UCSD-AML1 (cell line): Measurements from ENCODE around the gene TTC7B.

Experiments used
- DNase-seq: peaks from one replicate; lab custom pipeline; 2025; ENCODE audit not compliant: unreplicated experiment; lab: John Stamatoyannopoulos, UW

TTC7B gene

GRCh38 chr14:90714811-90715210, 101.4 kb downstream of the TTC7B start:
- DNase-seq = no peak

GRCh38 chr14:90704738-90705392, 111.4 kb downstream of the TTC7B start:
- DNase-seq = no peak

GRCh38 chr14:90703841-90704737, 112.1 kb downstream of the TTC7B start:
- no peak for DNase-seq

DNA sequence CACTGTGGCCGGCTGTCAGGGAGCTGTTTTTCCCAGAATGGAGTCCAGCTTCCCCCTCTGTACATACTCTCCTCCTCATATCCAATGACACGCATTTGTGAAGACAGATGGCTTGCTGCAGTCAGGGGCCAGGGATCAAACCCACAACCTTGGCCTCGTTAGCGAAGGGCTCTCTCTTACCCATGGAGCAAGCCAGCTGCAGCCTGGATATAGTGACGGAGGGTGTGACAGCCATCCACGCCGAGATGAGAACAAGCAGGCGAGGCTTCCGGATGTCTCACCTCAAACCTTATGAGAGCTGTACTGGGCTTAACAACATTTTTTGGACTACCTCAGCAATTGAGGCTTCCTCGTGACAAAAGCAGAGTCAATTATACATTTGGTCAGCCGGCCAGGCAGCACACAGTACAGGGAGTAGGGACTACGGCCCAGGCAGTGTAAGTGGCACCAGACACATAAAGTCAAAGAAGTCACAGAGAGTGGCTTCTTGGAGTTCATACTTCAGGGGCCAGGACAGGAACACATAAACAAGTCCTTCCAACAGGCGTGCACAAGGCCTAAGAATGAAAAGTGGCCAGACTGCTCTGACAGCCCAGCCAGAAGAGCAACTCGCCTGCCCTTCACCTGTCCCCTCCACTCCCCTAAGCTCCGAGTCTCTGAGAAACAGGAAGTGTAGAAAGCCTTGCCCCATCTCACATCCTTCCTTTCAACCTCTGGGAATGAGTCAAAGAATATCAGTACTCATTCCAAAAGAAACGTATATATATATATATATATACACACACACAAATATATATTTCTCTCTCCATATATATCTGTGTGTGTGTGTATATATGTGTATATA, 115.1 kb downstream of the TTC7B start:
- DNase-seq = no peak

DNA sequence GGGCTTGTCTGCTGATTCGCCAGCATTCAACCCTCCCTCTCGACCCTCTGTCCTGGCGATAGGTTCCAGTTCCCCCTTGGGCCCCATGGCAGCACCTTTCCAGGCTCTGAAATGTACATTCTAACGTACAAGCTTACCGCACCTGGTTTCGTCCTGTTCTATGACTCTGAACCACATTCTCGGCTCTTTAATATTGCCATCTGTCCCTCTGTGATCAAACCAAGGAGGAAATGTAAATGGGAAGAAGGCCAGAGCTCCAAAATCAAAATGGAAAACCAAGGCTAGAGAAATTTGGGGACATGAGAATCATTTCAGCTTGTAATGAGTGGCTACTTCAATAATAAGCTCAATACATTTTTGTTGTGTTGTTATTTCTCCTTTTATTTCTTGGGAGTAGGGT, 117.2 kb downstream of the TTC7B start:
- DNase-seq = no peak

DNA sequence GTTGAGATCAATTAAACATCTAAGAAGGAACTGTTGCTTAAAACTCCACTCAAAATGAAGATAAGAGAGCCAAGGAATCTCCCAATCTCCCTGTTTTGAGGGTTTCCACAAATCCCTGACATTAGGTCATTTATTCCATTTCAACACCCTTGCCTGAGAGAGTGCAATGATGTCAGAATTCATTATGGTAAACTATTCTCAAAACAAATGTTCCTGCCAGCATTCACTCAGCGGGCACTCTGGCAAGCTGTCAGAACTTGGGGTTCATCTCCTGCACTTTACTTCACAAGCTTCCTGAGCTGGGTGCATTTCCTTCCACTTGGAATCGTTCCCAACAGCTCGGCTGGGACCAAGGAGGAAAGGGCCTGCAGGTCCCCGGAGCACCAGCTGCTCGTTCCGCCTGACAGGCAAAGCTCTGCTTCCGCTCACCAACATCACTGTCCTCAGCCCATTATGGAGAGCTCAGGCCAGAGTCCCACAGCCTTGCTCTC, 117.8 kb downstream of the TTC7B start:
- no peak for DNase-seq

DNA sequence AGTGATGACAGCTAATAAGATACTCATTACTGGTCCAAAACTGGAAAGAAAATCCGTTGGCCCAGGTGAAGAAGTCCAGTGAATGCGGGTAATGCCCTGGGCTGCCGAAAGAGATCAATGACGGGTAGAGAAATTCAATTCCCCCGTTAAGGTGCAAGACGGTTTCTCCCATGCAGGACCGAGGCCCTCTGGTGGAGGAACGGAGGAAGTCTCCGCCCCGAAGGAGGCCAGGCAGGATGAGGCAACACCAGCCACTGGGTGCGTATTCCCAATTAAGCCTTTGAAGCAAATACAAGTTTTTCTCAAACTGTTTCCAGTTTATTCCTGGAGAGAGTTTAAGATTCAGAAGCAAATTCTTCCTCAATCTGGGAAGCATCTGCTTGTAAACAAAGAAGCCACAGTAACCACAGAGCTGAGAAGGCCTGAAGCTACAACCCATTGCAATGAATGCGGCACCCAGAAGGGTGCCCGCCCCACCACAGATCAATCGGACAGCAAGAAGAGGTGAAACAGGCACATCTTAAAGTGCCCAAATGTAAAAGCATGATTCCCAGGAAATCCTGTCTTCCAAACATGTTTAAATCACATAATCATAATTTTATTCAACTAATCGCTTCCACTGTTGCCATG, 118.5 kb downstream of the TTC7B start:
- DNase-seq = peak; percentile 70

DNA sequence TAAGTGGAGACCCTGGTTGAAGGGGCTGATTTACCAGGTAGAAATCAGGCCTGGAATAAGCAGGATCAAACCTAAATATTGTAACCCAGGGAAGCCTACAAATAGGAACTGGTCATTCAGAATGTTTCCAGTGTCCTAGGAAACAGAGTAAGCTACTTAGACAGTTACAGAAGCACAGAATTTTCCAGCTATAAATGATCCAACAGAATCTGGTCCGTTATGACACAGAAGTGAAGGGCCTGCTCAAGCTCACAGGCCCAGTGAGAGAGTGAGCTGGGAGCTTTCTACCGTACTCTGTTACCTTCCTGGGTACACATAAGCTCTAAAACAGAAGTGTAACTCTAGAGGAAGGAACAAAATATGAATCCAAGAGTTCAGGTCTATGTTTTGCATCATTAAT, 119.1 kb downstream of the TTC7B start:
- no peak for DNase-seq

DNA sequence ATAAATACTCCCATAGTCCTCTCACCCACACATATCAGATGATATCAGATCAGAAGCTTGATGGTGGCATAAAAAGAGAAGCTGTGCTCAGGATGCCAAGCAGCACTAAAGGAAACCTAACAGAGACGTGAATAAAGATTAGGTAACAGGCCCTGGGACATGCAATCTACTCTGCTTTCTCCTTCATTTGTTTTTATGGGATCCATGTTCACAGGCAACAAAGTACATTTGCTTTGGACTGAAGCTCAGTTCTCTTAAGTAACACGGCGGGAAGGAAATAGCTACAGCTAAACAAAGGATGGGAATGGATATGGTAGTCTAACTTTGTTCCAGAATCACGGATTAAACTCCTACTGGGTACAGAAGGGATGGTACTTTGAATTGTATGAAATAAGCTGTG, 119.5 kb downstream of the TTC7B start:
- DNase-seq = no peak

GRCh38 chr14:90695997-90696660, 120.1 kb downstream of the TTC7B start:
- DNase-seq = no peak

- DNase-seq = no peak
Measured at GRCh38 chr14:90693413-90693812, 122.8 kb downstream of the TTC7B start.

DNA sequence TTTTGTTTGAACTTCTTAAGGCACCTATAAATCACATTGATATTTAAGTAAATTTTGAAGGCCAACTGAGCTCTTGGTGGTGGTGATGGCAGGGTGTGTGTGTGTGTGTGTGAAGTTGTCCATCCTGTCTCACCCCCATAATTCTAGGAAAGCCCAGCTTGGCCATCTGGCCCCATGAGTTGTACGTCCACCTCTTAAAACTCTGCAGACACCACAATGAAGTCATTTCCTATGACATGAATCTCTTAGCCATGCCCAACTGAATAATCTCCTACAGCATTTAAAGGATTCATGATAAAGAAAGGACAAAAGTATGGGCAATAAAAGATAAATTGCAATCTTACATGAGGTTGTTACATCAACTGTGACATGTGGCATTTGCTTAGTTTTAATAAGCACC, 123.4 kb downstream of the TTC7B start:
- no peak for DNase-seq

DNA sequence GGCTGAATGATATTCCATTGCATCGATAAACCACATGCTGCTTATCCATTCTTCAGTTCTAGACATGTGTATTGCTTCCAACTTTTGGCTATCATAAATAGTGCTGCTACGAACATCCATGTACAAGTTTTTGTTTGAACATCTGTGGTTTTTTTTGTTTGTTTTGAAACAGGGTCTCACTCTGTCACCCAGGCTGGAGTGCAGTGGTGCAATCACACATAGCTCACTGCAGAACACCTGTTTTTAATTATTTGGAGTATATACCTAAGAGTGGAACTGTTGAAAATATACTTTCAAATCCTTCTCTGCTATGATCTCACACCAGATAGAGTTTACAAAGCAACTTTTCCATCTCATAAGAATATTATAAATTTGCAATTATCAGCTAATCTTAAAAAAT, 124.2 kb downstream of the TTC7B start:
- no peak for DNase-seq

DNA sequence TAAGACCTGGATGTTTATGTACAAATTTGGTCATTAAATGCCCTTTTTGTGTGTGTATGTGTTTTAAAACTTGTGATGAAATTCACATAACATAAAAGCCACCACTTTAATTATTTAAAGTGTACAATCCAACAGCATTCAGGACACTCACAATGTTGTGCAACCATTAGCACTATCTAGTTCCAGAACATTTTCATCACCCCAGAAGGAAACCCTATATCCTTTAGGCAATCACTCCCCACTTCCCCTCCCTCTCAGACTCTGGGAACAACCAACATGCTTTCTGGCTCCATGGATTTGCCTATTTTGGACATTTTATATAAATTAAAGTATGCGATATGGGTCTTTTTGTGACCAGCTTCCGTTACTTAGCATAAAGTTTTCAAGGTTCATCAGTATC, 124.6 kb downstream of the TTC7B start:
- DNase-seq = no peak

GRCh38 chr14:90687680-90688079, 128.6 kb downstream of the TTC7B start:
- no peak for DNase-seq

DNA sequence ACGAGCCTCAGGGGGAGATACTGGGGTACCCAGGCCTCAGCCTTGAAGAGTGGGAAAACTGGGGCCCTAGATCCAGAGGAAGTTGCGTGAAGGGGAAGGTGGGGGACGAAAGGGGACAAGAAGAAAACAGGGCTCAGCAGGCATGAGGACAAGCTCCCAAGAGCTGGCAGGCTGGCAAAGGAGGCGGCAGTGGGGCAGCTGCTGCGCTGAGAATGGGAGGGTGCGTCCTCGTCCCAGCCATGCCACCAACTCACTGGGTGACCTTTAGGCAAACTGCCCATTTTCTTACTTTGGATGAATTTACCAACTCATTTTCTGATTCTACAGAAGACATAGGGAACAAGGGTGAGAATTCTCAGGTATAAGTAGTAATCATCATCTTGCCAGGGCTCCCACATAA, 133.6 kb downstream of the TTC7B start:
- no peak for DNase-seq

DNA sequence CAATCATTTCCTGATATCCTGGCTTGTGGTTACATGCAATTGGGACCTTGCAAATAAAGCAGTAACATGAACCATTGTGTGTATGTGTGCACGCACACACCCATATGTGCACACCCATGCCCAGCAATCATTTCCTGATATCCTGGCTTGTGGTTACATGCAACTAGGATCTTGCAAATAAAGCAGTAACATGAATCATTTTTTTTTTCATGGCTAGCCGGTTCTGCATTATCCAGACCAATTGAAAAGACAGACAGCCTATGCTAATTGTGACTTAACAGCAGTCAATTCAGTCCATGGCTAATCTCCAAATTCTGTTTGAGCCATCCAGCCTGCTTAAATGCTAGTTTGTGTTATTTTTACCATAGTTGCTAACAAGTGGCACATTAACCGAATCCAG, 134.3 kb downstream of the TTC7B start:
- no peak for DNase-seq

GRCh38 chr14:90678846-90679362, 137.3 kb downstream of the TTC7B start:
- DNase-seq = no peak

- DNase-seq = no peak
Measured at GRCh38 chr14:90678420-90678819, 137.8 kb downstream of the TTC7B start.

DNA sequence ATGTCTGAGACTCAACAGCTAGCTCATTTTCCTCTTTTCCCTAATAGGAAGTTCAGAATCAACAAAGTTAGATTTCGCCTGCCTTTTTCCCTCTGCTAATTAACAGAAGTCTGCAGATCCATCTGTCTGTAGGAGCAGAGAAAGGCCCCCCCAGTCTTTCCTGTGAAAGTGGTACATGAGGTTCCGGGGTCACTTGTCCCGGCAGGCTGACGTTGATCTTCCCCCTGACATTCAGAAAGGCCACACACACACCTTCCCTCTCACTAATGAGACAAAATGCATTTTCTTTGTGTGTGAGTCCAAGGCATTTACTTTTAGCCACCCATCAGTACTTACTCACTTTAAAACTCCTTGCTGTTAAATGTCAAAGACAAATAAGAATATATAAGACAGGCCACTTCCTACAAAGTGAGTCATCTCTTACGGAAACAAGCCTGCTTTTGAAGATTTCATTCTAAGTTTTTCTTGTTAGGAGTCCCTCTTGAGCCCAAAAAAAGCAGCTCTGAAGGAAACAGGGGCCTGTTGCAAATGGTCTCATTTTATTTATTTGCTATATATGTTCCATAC, 138.7 kb downstream of the TTC7B start:
- no peak for DNase-seq
